Natural killer cell treated with Interleukin-12 subunit alpha and Interleukin-12 subunit beta and Interleukin-15 and Interleukin-18, amount 100 ng/mL, for 72 hours (primary cell): ENCODE measurements around the gene POP7. TPM values are rescaled to one million over a fixed set of nuclear protein-coding genes. Genes with fewer than 3 reads are reported as not detected.
"Not testable (repeated sequence)": the region's sequence is repeated elsewhere in the genome, so short reads cannot be mapped to it uniquely, and the experiment has no call there.

Experiments
- ATAC-seq, 2 donors: fragments of 150-1000 bp; cut with Tn5 transposase in 1 of 2; sonication (Bioruptor Pico), chemical (Tn5 transposase) in 1 of 2; 2 replicates each; pipeline ENCODE4 v1.10.0; 2021
- DNase-seq: peaks from one replicate; pipeline ENCODE4 v3.0.0; 2022; ENCODE audit warnings: low spot score
- H3K27ac Mint-ChIP-seq, 2 donors: 1 replicate in 1 of 2; 2 replicates in 1 of 2; pipeline ENCODE4 v1.8.0; 2022; ENCODE audit warnings: mixed read lengths in 2 of 2, mild to moderate bottlenecking in 1 of 2, moderate library complexity in 1 of 2
- H3K27me3 Mint-ChIP-seq, 2 donors: 1 replicate in 1 of 2; 2 replicates in 1 of 2; pipeline ENCODE4 v1.8.0; 2022; ENCODE audit warnings: mixed read lengths in 2 of 2
- H3K36me3 Mint-ChIP-seq: one replicate; pipeline ENCODE4 v1.8.0; 2022; ENCODE audit warnings: mixed read lengths
- H3K4me1 Mint-ChIP-seq, 2 donors: 1 replicate in 1 of 2; 2 replicates in 1 of 2; pipeline ENCODE4 v1.8.0; 2022; ENCODE audit warnings: low read depth in 2 of 2, mixed read lengths in 2 of 2, mild to moderate bottlenecking in 1 of 2
- H3K4me3 Mint-ChIP-seq: one replicate; pipeline ENCODE4 v1.8.0; 2022; ENCODE audit warnings: mixed read lengths
- H3K9me3 Mint-ChIP-seq: 2 replicates; pipeline ENCODE4 v1.8.0; 2022; ENCODE audit warnings: mixed read lengths
- total RNA-seq, 2 donors: library from RNA; stranded (reverse); gene quantifications; one replicate each; pipeline ENCODE4 v1.2.3, GENCODE V29; 2022

Gene POP7
- total RNA-seq, 2 donors from 2014 or later = 46.6 to 64.9 TPM

DNA sequence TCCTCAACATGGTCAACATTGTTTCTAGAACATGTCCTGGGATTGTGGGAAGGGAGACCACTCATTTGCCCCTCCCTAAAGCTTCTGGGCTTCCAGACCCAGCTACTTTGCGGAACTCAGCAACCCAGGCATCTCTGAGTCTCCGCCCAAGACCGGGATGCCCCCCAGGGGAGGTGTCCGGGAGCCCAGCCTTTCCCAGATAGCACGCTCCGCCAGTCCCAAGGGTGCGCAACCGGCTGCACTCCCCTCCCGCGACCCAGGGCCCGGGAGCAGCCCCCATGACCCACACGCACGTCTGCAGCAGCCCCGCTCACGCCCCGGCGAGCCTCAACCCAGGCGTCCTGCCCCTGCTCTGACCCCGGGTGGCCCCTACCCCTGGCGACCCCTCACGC lies 14.4 kb downstream of the POP7 start, which contains the start of gene EPO:
TSS of gene EPO (plus strand) at position 190 of the 392 bp plus-strand sequence. CDS start 513 bp downstream, outside the sequence.
- H3K36me3 Mint-ChIP-seq = peaks cover 16% of the 10 kb centered on the region
- ATAC-seq (peak in 1 of 2 donors; percentile 5), DNase-seq (no peak)
- H3K4me1 Mint-ChIP-seq = no peaks in the 10 kb centered on the region
- no peaks in the 10 kb centered on the region for H3K9me3 Mint-ChIP-seq
- no peak within 1 kb of the TSS for H3K27ac Mint-ChIP-seq
- H3K27me3 Mint-ChIP-seq = peaks cover 29% of the 10 kb centered on the region in 2 donors
- H3K4me3 Mint-ChIP-seq = no peak within 1 kb of the TSS

- Mint-ChIP-seq H3K27me3 (peaks cover 26 to 27% of the 10 kb centered on the region in 2 donors), H3K4me1 (no peaks in the 10 kb centered on the region), H3K36me3 (peaks cover 16% of the 10 kb centered on the region), H3K4me3 (no peak overlapping the region), H3K9me3 (no peaks in the 10 kb centered on the region), H3K27ac (no peak overlapping the region)
- ATAC-seq (peak in 1 of 2 donors; percentile 8), DNase-seq (no peak)
These were observed 15.0 kb downstream of the POP7 start for GRCh38 chr7:100720671-100721504.

DNA sequence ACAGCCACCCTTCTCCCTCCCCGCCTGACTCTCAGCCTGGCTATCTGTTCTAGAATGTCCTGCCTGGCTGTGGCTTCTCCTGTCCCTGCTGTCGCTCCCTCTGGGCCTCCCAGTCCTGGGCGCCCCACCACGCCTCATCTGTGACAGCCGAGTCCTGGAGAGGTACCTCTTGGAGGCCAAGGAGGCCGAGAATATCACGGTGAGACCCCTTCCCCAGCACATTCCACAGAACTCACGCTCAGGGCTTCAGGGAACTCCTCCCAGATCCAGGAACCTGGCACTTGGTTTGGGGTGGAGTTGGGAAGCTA lies 15.5 kb downstream of the POP7 start:
- Mint-ChIP-seq H3K4me3 (no peak overlapping the region), H3K36me3 (peaks cover 16% of the 10 kb centered on the region), H3K27me3 (peaks cover 26 to 27% of the 10 kb centered on the region in 2 donors), H3K4me1 (no peaks in the 10 kb centered on the region), H3K27ac (no peak overlapping the region), H3K9me3 (no peaks in the 10 kb centered on the region)
- DNase-seq (no peak), ATAC-seq (no peak)

DNA sequence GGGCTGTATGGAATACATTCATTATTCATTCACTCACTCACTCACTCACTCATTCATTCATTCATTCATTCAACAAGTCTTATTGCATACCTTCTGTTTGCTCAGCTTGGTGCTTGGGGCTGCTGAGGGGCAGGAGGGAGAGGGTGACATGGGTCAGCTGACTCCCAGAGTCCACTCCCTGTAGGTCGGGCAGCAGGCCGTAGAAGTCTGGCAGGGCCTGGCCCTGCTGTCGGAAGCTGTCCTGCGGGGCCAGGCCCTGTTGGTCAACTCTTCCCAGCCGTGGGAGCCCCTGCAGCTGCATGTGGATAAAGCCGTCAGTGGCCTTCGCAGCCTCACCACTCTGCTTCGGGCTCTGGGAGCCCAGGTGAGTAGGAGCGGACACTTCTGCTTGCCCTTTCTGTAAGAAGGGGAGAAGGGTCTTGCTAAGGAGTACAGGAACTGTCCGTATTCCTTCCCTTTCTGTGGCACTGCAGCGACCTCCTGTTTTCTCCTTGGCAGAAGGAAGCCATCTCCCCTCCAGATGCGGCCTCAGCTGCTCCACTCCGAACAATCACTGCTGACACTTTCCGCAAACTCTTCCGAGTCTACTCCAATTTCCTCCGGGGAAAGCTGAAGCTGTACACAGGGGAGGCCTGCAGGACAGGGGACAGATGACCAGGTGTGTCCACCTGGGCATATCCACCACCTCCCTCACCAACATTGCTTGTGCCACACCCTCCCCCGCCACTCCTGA lies 16.7 kb downstream of the POP7 start:
- Mint-ChIP-seq H3K27ac (no peak overlapping the region), H3K27me3 (peaks cover 23 to 30% of the 10 kb centered on the region in 2 donors)
- no peak for DNase-seq

DNA sequence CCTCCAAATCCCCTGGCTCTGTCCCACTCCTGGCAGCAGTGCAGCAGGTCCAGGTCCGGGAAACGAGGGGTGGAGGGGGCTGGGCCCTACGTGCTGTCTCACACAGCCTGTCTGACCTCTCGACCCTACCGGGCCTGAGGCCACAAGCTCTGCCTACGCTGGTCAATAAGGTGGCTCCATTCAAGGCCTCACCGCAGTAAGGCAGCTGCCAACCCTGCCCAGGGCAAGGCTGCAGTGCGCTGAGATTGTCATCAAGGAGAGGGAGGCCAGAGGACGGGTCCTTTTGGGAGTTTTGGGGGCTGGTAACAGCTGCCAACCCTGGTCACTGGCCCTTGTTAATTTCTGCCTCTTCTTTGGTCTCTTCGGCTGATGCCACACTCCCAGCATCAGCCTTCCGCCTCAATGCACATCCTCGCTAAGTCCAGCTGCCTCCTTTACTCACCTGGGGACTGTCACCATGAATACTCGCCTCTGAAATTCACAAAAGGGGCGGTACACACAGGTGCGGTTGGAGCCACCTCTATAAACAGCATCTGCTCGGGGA lies 17.9 kb downstream of the POP7 start:
- Mint-ChIP-seq H3K27ac (no peak overlapping the region), H3K4me3 (no peak overlapping the region), H3K9me3 (no peaks in the 10 kb centered on the region), H3K36me3 (peaks cover 5% of the 10 kb centered on the region), H3K27me3 (peaks cover 13 to 26% of the 10 kb centered on the region in 2 donors), H3K4me1 (no peaks in the 10 kb centered on the region)
- ATAC-seq = no peak
- DNase-seq = no peak

More for the DNA sequence above, 16.7 kb downstream of the POP7 start:
- no peak for ATAC-seq
- H3K36me3 Mint-ChIP-seq = peaks cover 16% of the 10 kb centered on the region
- H3K4me1 Mint-ChIP-seq = no peaks in the 10 kb centered on the region
- no peaks in the 10 kb centered on the region for H3K9me3 Mint-ChIP-seq
- H3K4me3 Mint-ChIP-seq = no peak overlapping the region

DNA sequence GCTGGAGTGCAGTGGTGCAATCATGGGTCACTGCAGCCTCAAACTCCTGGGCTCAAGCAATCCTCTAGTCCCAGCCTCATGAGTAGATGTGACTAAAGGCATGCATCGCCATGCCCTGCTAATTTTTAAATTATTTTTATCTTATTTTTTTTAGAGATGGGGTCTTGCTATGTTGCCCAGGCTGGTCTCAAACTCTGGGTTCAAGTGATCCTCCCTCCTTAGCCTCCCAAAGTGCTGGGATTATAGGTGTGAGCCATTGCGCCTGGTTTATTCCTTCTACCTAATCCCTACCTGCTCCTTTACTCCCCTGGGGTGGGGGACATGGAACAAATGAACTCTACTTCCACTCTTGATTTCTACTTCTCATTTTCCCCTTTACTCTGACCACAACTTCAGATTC lies 18.4 kb downstream of the POP7 start:
- not testable (repeated sequence) for H3K4me1 Mint-ChIP-seq, H3K36me3 Mint-ChIP-seq, DNase-seq, H3K27ac Mint-ChIP-seq, H3K9me3 Mint-ChIP-seq, ATAC-seq, H3K4me3 Mint-ChIP-seq
- peaks cover 7 to 23% of the 10 kb centered on the region in 2 donors for H3K27me3 Mint-ChIP-seq

DNA sequence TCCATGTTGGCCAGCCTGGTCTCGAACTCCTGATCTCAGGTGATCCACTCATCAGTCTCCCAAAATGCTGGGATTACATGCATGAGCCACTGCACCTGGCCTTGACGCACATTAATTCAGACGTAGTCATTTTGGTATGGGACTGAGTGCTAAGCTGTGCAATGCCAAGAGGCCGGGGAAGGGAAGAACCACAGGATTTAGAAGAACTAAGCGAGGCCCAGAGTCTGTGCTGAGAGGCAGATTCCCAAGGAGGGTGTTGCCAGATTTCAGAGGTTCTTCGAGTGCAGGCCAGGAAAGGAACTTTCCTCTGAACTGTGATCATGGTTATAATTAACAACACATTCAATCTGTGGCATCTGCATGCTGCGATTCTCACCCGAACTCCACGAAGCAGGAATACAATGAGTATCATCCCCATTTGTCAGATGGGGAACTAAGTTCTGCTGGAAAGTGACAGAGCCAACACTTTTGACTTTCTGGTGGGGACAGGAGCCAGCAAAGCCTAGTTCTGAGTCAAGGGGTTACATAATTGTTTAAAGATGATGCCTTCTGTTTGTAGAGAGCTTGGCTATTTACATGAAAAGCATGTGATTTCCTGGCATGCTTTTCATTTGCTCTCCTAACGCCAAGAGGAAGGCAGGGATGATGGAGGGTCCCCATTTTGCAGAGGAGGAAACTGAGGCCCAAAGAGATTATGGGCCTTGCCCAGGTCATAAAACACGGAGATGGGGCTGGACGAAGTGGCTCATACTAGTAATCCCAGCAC lies 21.3 kb downstream of the POP7 start:
- H3K9me3 Mint-ChIP-seq = no peaks in the 10 kb centered on the region
- peaks cover 0 to 11% of the 10 kb centered on the region in 2 donors for H3K27me3 Mint-ChIP-seq
- DNase-seq (no peak), ATAC-seq (no peak)
- H3K4me3 Mint-ChIP-seq = no peak overlapping the region
- no peak overlapping the region for H3K27ac Mint-ChIP-seq
- no peaks in the 10 kb centered on the region for H3K4me1 Mint-ChIP-seq
- H3K36me3 Mint-ChIP-seq = no peaks in the 10 kb centered on the region

DNA sequence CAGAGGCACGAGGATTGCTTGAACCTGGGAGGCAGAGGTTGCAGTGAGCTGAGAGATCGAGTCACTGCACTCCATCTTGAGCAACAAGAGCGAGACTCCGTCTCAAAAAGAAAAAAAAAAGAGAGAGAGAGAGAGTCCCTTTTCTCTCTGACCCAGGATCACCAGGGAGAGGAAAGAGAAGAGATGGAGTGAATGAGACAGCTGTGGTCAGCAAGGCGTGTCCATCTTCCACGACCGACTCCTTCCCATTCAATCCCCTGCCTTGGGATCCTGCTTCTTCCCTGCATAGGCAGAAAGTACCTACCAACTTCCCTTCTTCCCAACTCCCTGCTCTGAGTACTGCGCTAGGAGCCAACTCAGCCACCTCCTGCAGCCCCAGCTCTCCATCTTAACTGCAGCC lies 22.3 kb downstream of the POP7 start:
- Mint-ChIP-seq H3K9me3 (no peaks in the 10 kb centered on the region), H3K36me3 (no peaks in the 10 kb centered on the region), H3K4me3 (no peak overlapping the region), H3K27ac (no peak overlapping the region), H3K4me1 (no peaks in the 10 kb centered on the region), H3K27me3 (peaks cover 0 to 7% of the 10 kb centered on the region in 2 donors)
- ATAC-seq (no peak), DNase-seq (no peak)

- DNase-seq = no peak
- Mint-ChIP-seq H3K27ac (no peak overlapping the region), H3K4me3 (no peak overlapping the region), H3K4me1 (no peaks in the 10 kb centered on the region), H3K36me3 (no peaks in the 10 kb centered on the region), H3K9me3 (no peaks in the 10 kb centered on the region), H3K27me3 (peaks cover 0 to 4% of the 10 kb centered on the region in 2 donors)
- no peak for ATAC-seq
These were observed 24.3 kb downstream of the POP7 start for GRCh38 chr7:100730136-100730800.

GRCh38 chr7:100731937-100732636 lies 26.2 kb downstream of the POP7 start:
- H3K4me1 Mint-ChIP-seq = no peaks in the 10 kb centered on the region

GRCh38 chr7:100735730-100736129 lies 29.8 kb downstream of the POP7 start:
- Mint-ChIP-seq H3K27me3 (no peaks in the 10 kb centered on the region), H3K4me3 (no peak overlapping the region), H3K4me1 (no peaks in the 10 kb centered on the region), H3K27ac (no peak overlapping the region), H3K9me3 (no peaks in the 10 kb centered on the region), H3K36me3 (no peaks in the 10 kb centered on the region)
- no peak for ATAC-seq
- DNase-seq = no peak

More at GRCh38 chr7:100731937-100732636, 26.2 kb downstream of the POP7 start:
- Mint-ChIP-seq H3K27ac (no peak overlapping the region), H3K36me3 (no peaks in the 10 kb centered on the region), H3K4me3 (no peak overlapping the region), H3K27me3 (peaks cover 0 to 4% of the 10 kb centered on the region in 2 donors), H3K9me3 (no peaks in the 10 kb centered on the region)
- no peak for ATAC-seq
- DNase-seq = no peak

DNA sequence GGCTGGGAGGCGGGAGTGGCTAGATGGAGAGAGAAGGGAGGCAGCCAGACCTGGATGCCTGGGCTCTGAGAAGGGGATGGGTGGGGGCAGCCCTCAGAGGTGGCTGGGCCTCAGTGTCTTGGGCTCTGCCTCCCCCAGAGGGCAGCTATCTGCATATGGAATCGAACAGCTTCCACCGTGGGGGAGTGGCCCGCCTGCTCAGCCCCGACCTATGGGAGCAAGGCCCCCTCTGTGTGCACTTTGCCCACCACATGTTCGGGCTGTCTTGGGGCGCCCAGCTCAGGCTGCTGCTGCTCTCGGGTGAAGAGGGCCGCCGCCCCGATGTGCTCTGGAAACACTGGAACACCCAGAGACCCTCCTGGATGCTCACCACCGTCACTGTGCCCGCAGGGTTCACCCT lies 30.8 kb downstream of the POP7 start:
- H3K4me1 Mint-ChIP-seq = no peaks in the 10 kb centered on the region

More for the DNA sequence above, 30.8 kb downstream of the POP7 start:
- no peak overlapping the region for H3K4me3 Mint-ChIP-seq
- DNase-seq (no peak), ATAC-seq (no peak)
- H3K9me3 Mint-ChIP-seq = no peaks in the 10 kb centered on the region
- no peaks in the 10 kb centered on the region for H3K27me3 Mint-ChIP-seq
- no peak overlapping the region for H3K27ac Mint-ChIP-seq
- H3K36me3 Mint-ChIP-seq = no peaks in the 10 kb centered on the region
